ACC112 (cell line): Measurements from ENCODE around the gene CHST11.

Experiments used
- H2AFZ ChIP-seq: fragments of 200-600 bp; sonication (generic); one replicate; pipeline ENCODE4 v1.6.0; 2017; ENCODE audit warnings: antibody characterized with exemption, low read length; ENCODE audit not compliant: unreplicated experiment
- H3K27ac ChIP-seq: fragments of 200-600 bp; sonication (generic); 2 replicates; pipeline ENCODE4 v1.5.1; 2014; ENCODE audit warnings: low read depth, mild to moderate bottlenecking, antibody characterized with exemption, low read length, moderate library complexity
- H3K27me3 ChIP-seq: fragments of 200-600 bp; sonication (generic); 2 replicates; pipeline ENCODE4 v1.6.1; 2014; ENCODE audit warnings: mild to moderate bottlenecking, antibody characterized with exemption, low read length, moderate library complexity, mixed read lengths; ENCODE audit not compliant: insufficient read depth
- H3K36me3 ChIP-seq: fragments of 200-600 bp; sonication (generic); 2 replicates; pipeline ENCODE4 v1.6.1; 2016; ENCODE audit warnings: mild to moderate bottlenecking, antibody characterized with exemption, low read length, moderate library complexity, mixed read lengths; ENCODE audit not compliant: insufficient read depth
- H3K4me1 ChIP-seq: fragments of 200-600 bp; sonication (generic); one replicate; pipeline ENCODE4 v1.6.1; 2016; ENCODE audit warnings: low read length, mixed read lengths; ENCODE audit not compliant: insufficient read depth, unreplicated experiment, control insufficient read depth
- H3K4me3 ChIP-seq: fragments of 200-600 bp; sonication (generic); 2 replicates; pipeline ENCODE4 v1.5.1; 2014; ENCODE audit warnings: mild to moderate bottlenecking, low read depth, low read length
- H3K79me2 ChIP-seq: fragments of 200-600 bp; sonication (generic); one replicate; pipeline ENCODE4 v1.6.0; 2016; ENCODE audit warnings: low read length; ENCODE audit not compliant: control insufficient read depth, unreplicated experiment, insufficient read depth

Gene CHST11

DNA sequence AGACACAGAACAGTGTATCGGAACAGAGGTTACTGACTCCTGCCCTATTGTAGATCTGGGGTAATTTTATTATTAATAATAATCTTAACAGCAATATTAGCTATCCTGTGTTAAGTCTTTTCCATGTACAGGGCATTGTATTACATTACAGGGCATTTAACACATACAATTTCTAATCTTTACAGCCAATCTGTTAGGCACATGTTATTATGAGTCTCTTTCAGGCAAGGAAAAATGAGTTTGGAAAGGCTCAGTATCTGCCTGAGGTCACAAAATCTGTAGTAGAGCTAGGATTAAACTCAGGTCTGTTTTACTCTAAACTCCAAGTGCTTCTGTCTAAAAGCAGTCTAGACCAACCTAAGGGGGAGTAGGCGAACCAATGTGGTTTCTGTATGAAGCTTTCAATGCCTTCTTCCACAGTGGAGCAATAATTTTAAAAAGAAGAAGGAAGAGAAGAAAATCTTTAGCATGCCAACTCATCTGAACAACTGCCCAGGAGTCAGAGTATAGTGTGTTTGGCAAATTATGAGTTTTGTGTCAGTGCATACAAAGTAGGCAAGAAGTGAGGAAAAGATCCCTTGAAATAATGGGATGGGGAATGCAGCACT lies 192.6 kb downstream of the CHST11 start:
- H3K36me3 ChIP-seq, result no peaks in the 10 kb centered on the region
- H3K27me3 ChIP-seq, result no peaks in the 10 kb centered on the region
- H3K4me1 ChIP-seq, result no peaks in the 10 kb centered on the region
- H2AFZ ChIP-seq, result no peak overlapping the region
- no peaks in the 10 kb centered on the region for H3K79me2 ChIP-seq
- H3K27ac ChIP-seq, result no peak overlapping the region
- H3K4me3 ChIP-seq, result no peak overlapping the region

GRCh38 chr12:104649921-104650320 lies 193.2 kb downstream of the CHST11 start:
- Histone ChIP-seq H3K27ac (no peak overlapping the region), H3K4me3 (no peak overlapping the region), H3K4me1 (no peaks in the 10 kb centered on the region), H2AFZ (no peak overlapping the region), H3K79me2 (no peaks in the 10 kb centered on the region), H3K27me3 (no peaks in the 10 kb centered on the region), H3K36me3 (no peaks in the 10 kb centered on the region)

DNA sequence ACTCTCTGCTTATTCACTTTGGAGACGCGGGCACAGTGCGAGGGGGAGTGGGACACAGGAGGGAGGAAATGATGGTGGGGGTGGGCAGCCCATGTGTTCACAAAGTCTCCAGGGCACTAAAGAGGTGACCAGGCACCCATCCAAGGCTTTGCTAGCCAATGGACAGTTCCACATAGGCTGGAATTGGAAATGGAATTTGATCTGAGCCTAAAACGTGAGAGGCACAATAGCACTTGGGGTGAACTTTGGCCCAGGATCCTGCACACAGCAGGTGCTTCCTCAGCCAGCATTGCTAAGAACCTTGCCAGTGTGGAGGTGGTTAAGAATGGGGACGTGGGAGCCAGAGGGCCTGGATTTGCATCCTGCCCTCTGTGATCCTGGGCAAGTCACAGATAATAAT lies 193.8 kb downstream of the CHST11 start:
- no peaks in the 10 kb centered on the region for H3K79me2 ChIP-seq
- H3K4me1 ChIP-seq, result no peaks in the 10 kb centered on the region
- H3K27ac ChIP-seq, result no peak overlapping the region
- no peaks in the 10 kb centered on the region for H3K27me3 ChIP-seq
- no peaks in the 10 kb centered on the region for H3K36me3 ChIP-seq
- no peak overlapping the region for H3K4me3 ChIP-seq
- H2AFZ ChIP-seq, result no peak overlapping the region

- Histone ChIP-seq H3K79me2 (no peaks in the 10 kb centered on the region), H3K27me3 (no peaks in the 10 kb centered on the region), H3K4me3 (no peak overlapping the region), H3K27ac (no peak overlapping the region), H3K4me1 (no peaks in the 10 kb centered on the region), H3K36me3 (no peaks in the 10 kb centered on the region), H2AFZ (no peak overlapping the region)
These were observed 195.1 kb downstream of the CHST11 start for GRCh38 chr12:104651811-104652210.

GRCh38 chr12:104652358-104652757 lies 195.6 kb downstream of the CHST11 start:
- H2AFZ ChIP-seq, result no peak overlapping the region
- H3K27me3 ChIP-seq, result no peaks in the 10 kb centered on the region
- no peaks in the 10 kb centered on the region for H3K36me3 ChIP-seq
- H3K4me1 ChIP-seq, result peaks cover 4% of the 10 kb centered on the region
- H3K79me2 ChIP-seq, result no peaks in the 10 kb centered on the region
- H3K4me3 ChIP-seq, result no peak overlapping the region
- no peak overlapping the region for H3K27ac ChIP-seq

DNA sequence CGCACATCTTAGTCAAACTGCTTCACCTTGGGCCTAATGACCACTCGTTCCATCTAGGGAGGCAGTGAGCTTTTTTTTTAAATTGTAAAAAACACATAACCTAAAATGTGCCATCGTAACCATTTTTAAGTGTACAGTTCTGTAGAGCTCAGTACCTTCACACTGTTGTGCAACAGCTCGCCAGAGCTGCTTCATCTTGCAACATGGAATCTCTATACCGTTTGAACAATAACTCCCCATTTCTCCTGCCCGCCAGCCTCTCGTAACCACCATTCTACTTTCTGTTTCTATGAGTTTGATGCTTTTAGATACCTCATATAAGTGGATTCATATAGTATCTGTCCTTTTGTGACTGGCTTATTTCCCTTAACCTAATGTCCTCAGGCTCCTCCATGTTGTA lies 196.2 kb downstream of the CHST11 start:
- no peak overlapping the region for H3K27ac ChIP-seq
- H2AFZ ChIP-seq, result no peak overlapping the region
- no peaks in the 10 kb centered on the region for H3K79me2 ChIP-seq
- no peak overlapping the region for H3K4me3 ChIP-seq
- H3K4me1 ChIP-seq, result peaks cover 4% of the 10 kb centered on the region
- H3K36me3 ChIP-seq, result no peaks in the 10 kb centered on the region
- H3K27me3 ChIP-seq, result no peaks in the 10 kb centered on the region

DNA sequence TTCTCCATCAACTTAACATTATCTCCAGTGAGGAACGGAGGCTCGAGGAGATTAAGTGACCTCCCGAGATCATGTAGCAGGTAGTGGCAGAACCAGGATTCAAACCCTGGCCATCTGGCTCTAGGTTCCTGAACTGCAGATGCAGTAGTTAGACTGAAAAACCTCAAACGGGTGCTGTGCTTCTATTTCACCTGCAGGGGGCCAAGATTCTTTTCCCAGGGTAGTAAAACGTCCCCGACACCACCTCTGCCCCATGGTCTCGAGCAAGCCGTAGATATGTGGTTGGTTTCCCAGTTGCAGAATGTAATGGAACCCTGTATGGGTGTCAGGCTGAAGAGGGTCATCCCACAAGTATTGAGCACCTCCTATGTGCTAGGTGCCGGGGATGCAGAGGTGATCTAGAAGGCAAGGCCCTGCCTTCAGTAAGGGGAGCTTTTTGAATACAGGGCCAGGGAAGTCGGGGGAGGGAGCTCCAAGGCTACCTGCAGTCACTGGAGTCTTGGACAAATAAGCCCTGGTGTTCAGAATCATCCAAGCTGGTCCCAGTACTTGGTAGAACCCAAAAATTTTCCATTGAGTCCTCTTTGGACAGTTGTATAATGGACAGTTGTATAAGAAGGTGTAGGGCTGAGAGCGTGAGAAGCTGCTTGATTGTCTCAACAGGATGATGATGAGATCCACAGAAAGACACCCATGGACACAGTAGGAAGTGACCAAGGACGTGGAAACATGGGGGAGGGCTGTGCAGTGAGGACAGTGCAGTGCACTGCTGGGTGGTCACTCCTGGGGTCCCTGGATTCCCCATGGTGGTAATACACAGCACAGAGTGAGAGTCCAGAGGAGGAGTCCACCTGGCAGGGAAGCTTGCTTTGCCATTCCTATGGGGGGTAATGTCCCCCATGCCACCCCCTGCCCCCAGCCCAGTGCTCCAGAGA lies 197.2 kb downstream of the CHST11 start:
- H3K36me3 ChIP-seq, result no peaks in the 10 kb centered on the region
- H3K4me3 ChIP-seq, result no peak overlapping the region
- H2AFZ ChIP-seq, result no peak overlapping the region
- no peaks in the 10 kb centered on the region for H3K27me3 ChIP-seq
- peaks cover 4% of the 10 kb centered on the region for H3K4me1 ChIP-seq
- H3K27ac ChIP-seq, result no peak overlapping the region
- H3K79me2 ChIP-seq, result no peaks in the 10 kb centered on the region

DNA sequence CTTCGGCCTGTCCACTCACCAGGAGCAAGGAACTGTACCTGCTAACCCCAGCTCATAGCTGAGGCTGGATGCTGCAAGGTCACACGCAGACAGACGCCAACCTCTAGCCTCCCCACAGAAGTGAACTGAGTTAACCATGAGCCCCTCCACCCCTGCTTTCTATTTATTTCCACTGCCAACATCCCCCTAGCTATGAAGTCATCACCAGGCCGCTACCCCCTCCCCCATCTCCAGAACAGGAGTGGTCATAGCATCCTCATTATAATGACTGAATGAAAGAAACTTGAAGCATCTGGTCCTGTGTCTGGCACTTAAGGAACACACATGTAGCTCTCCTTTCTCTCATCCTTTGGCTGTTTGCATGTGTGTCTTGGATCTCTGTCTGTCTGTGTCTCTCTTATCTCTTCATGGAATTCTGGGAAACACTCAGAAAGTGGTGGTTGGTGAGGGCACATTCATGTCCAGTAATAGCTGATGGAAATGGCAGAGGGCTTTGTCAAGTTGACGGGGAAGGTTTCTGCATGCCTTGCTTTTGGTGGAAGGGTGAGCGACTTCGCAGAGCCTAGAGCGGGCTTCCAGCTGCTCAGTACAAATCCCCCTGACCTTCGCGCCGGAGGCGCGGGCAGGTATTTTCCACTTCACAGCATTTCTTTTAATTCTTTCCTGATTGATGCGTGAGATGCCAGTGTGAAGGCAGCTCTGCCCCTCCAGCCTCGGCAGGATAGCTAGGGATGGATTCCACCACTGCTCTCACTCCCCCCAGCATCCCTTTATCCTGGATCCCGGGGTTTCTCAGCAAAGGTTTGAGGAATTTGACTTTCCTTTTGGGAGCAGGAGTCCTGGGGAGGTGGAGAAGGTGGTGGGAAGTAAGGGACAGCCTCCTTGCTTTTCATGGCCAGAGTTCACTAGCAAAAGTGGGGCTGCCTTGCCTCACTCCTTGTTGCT lies 198.2 kb downstream of the CHST11 start:
- no peaks in the 10 kb centered on the region for H3K27me3 ChIP-seq
- H3K79me2 ChIP-seq, result no peaks in the 10 kb centered on the region
- H3K4me1 ChIP-seq, result peaks cover 4% of the 10 kb centered on the region
- no peaks in the 10 kb centered on the region for H3K36me3 ChIP-seq
- no peak overlapping the region for H3K4me3 ChIP-seq
- H2AFZ ChIP-seq, result no peak overlapping the region
- H3K27ac ChIP-seq, result no peak overlapping the region

DNA sequence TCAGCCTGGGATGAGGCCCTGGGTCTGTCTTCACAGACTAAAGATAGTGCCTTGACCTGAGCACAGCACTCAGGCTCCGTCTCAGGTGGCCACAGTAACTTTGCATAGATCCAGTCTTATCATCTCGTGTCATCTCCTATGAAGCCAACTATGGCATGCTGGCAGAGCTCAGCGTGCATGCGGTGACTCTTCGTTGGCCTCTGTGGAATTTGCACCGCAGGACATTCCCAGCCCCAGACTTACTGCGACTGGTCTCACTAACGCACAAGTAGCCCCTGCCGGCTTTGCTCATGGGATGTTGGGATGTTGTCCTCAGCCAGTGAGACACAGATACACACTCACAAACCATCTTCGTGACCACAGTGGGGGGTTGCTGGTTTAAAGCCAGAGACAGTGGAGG lies 199.6 kb downstream of the CHST11 start:
- Histone ChIP-seq H3K27me3 (no peaks in the 10 kb centered on the region), H3K79me2 (no peaks in the 10 kb centered on the region), H3K36me3 (no peaks in the 10 kb centered on the region), H2AFZ (no peak overlapping the region), H3K4me1 (peaks cover 4% of the 10 kb centered on the region), H3K27ac (no peak overlapping the region), H3K4me3 (no peak overlapping the region)

- H3K79me2 ChIP-seq, result no peaks in the 10 kb centered on the region
These were observed 200.2 kb downstream of the CHST11 start for GRCh38 chr12:104656921-104657320.

More at GRCh38 chr12:104656921-104657320, 200.2 kb downstream of the CHST11 start:
- H3K27me3 ChIP-seq, result no peaks in the 10 kb centered on the region
- peaks cover 5% of the 10 kb centered on the region for H3K4me1 ChIP-seq
- H2AFZ ChIP-seq, result no peak overlapping the region
- no peaks in the 10 kb centered on the region for H3K36me3 ChIP-seq
- H3K4me3 ChIP-seq, result no peak overlapping the region
- H3K27ac ChIP-seq, result no peak overlapping the region
